H1 (cell line): ENCODE data around the gene CFAP61. TPM values are rescaled to one million over a fixed set of nuclear protein-coding genes. Genes with fewer than 3 reads are reported as not detected.

Experiments
- CTCF ChIA-PET: fragments of 300-600 bp; sonication (Branson Sonifier 250); formaldehyde crosslinking; loops from one replicate; lab custom pipeline; 2021; ENCODE audit not compliant: partially characterized antibody; lab: Charles Lee
- POLR2A ChIA-PET: fragments of 300-600 bp; sonication (Branson Sonifier 250); formaldehyde crosslinking; loops from one replicate; lab custom pipeline; 2021; ENCODE audit warnings: inconsistent platforms; ENCODE audit not compliant: partially characterized antibody; lab: Charles Lee
- DNase-seq, 2 experiments: peaks; one replicate each; pipeline versions ENCODE4 v3.0.0 to v3.0.0-alpha.2; 2010 to 2022; ENCODE audit warnings: low spot score in 2 of 2, low read depth in 1 of 2, mixed read lengths in 1 of 2
- FAIRE-seq: peaks from 2 replicates; lab custom pipeline; 2011; peaks lifted over from hg19 to GRCh38; lab: Jason Lieb, UNC
- H2AFZ ChIP-seq: 2 replicates; pipeline ENCODE4 v1.8.1; 2012; ENCODE audit warnings: low read length, inconsistent platforms
- H2AK5ac ChIP-seq: 2 replicates; pipeline ENCODE4 v1.6.1; 2013; ENCODE audit warnings: low read depth, low read length
- H2BK120ac ChIP-seq: replicated peaks from 2 replicates; pipeline ENCODE3; 2013; ENCODE audit warnings: low read depth, low read length, inconsistent platforms
- H2BK12ac ChIP-seq: 2 replicates; pipeline ENCODE4 v1.6.1; 2013; ENCODE audit warnings: low read depth, low read length
- H2BK15ac ChIP-seq: 2 replicates; pipeline ENCODE4 v1.6.1; 2013; ENCODE audit warnings: low read length
- H2BK20ac ChIP-seq: 2 replicates; pipeline ENCODE4 v1.6.1; 2013; ENCODE audit warnings: low read length
- H2BK5ac ChIP-seq: 2 replicates; pipeline ENCODE4 v1.6.1; 2013; ENCODE audit warnings: low read depth, low read length
- H3K14ac ChIP-seq: 2 replicates; pipeline ENCODE4 v1.6.1; 2013; ENCODE audit warnings: inconsistent platforms; ENCODE audit not compliant: insufficient read length
- H3K18ac ChIP-seq: 2 replicates; pipeline ENCODE4 v1.6.1; 2013; ENCODE audit warnings: low read length; ENCODE audit errors: extremely low read depth
- H3K23ac ChIP-seq: 2 replicates; pipeline ENCODE4 v1.6.1; 2013; ENCODE audit warnings: inconsistent platforms; ENCODE audit not compliant: insufficient read length
- H3K23me2 ChIP-seq: 2 replicates; pipeline ENCODE4 v1.6.1; 2013; ENCODE audit warnings: low read depth, low read length
- H3K27ac ChIP-seq: 2 replicates; pipeline ENCODE4 v1.6.1; 2011; ENCODE audit warnings: low read depth, low read length, inconsistent platforms
- H3K27me3 ChIP-seq, 4 experiments: replicated peaks in 1 of 4; 1 replicate in 1 of 4; 2 replicates in 3 of 4; pipeline versions ENCODE4 v1.6.1 to v1.8.1; 2011 to 2013; ENCODE audit warnings: low read length in 3 of 4, mild to moderate bottlenecking in 3 of 4, inconsistent platforms in 2 of 4, mixed read lengths in 2 of 4, moderate library complexity in 1 of 4; ENCODE audit not compliant: control insufficient read depth in 3 of 4, insufficient read depth in 3 of 4; ENCODE audit errors: extremely low read depth in 1 of 4
- H3K36me3 ChIP-seq, 4 experiments: 2 replicates each; pipeline versions ENCODE4 v1.6.1 to v1.8.1; 2011 to 2013; ENCODE audit warnings: mild to moderate bottlenecking in 4 of 4, low read length in 3 of 4, moderate library complexity in 2 of 4, control low read depth in 1 of 4, inconsistent platforms in 1 of 4; ENCODE audit not compliant: insufficient read depth in 4 of 4, control insufficient read depth in 2 of 4
- H3K4ac ChIP-seq: replicated peaks from 2 replicates; pipeline ENCODE3; 2013; ENCODE audit warnings: low read length, low read depth, mixed read lengths, inconsistent platforms; ENCODE audit not compliant: insufficient read length
- H3K4me1 ChIP-seq, 4 experiments: replicated peaks in 1 of 4; 1 replicate in 1 of 4; 2 replicates in 3 of 4; pipeline versions ENCODE4 v1.6.1 to v1.8.1; 2011 to 2013; ENCODE audit warnings: low read length in 3 of 4, inconsistent platforms in 2 of 4, mixed read lengths in 1 of 4; ENCODE audit not compliant: insufficient read depth in 4 of 4, control insufficient read depth in 3 of 4
- H3K4me2 ChIP-seq, 2 experiments: 2 replicates each; pipeline versions ENCODE4 v1.6.1 to v1.8.1; 2011 to 2013; ENCODE audit warnings: low read depth in 2 of 2, low read length in 2 of 2, control low read depth in 1 of 2, inconsistent platforms in 1 of 2, mild to moderate bottlenecking in 1 of 2; ENCODE audit not compliant: insufficient read depth in 1 of 2
- H3K4me3 ChIP-seq, 4 experiments: fragments of 200-600, 300-600 bp in 1 of 4; sonication (generic), shearing (Covaris generic), sonication (Bioruptor Twin) in 1 of 4; 2 replicates each; pipeline versions ENCODE4 v1.5.1 to v1.8.1; 2011 to 2016; ENCODE audit warnings: low read length in 4 of 4, low read depth in 3 of 4, control low read depth in 2 of 4, inconsistent platforms in 2 of 4, mild to moderate bottlenecking in 2 of 4, mixed read lengths in 1 of 4, moderate library complexity in 1 of 4; ENCODE audit not compliant: insufficient read depth in 2 of 4; ENCODE audit errors: extremely low read depth in 1 of 4
- H3K56ac ChIP-seq: replicated peaks from 2 replicates; pipeline ENCODE3; 2013; ENCODE audit warnings: low read depth, mild to moderate bottlenecking, mixed read lengths, low read length, inconsistent platforms; ENCODE audit not compliant: insufficient read length
- H3K79me1 ChIP-seq: 2 replicates; pipeline ENCODE4 v1.6.1; 2013; ENCODE audit warnings: low read depth, low read length, control low read depth
- H3K79me2 ChIP-seq, 2 experiments: 2 replicates each; pipeline versions ENCODE4 v1.6.1 to v1.8.1; 2012 to 2013; ENCODE audit warnings: low read length in 2 of 2, mild to moderate bottlenecking in 2 of 2, inconsistent platforms in 1 of 2; ENCODE audit not compliant: insufficient read depth in 2 of 2, control insufficient read depth in 1 of 2
- H3K9ac ChIP-seq, 4 experiments: replicated peaks in 1 of 4; 1 replicate in 1 of 4; 2 replicates in 3 of 4; pipeline versions ENCODE4 v1.6.1 to v1.8.1; 2011 to 2013; ENCODE audit warnings: low read depth in 3 of 4, low read length in 3 of 4, control low read depth in 2 of 4, mild to moderate bottlenecking in 2 of 4, moderate library complexity in 2 of 4, inconsistent platforms in 1 of 4; ENCODE audit errors: extremely low read depth in 1 of 4
- H3K9me3 ChIP-seq, 2 experiments: 2 replicates each; pipeline versions ENCODE4 v1.6.1 to v1.8.1; 2012 to 2013; ENCODE audit warnings: mild to moderate bottlenecking in 2 of 2, moderate library complexity in 2 of 2, control low read depth in 1 of 2, inconsistent platforms in 1 of 2, low read depth in 1 of 2, low read length in 1 of 2, mixed read lengths in 1 of 2; ENCODE audit not compliant: insufficient read depth in 2 of 2
- H4K20me1 ChIP-seq, 2 experiments: replicated peaks in 1 of 2; 2 replicates each; pipeline versions ENCODE3 to v1.8.1; 2011 to 2013; ENCODE audit warnings: inconsistent platforms in 2 of 2, low read length in 2 of 2, mild to moderate bottlenecking in 1 of 2; ENCODE audit not compliant: insufficient read depth in 2 of 2, control insufficient read depth in 1 of 2
- H4K5ac ChIP-seq: 2 replicates; pipeline ENCODE4 v1.6.1; 2013; ENCODE audit warnings: low read length, low read depth, mixed read lengths, inconsistent platforms; ENCODE audit not compliant: insufficient read length
- H4K8ac ChIP-seq: 2 replicates; pipeline ENCODE4 v1.8.0; 2013; ENCODE audit warnings: mild to moderate bottlenecking, moderate library complexity, low read length, inconsistent platforms; ENCODE audit not compliant: insufficient read depth; ENCODE audit errors: extremely low read depth
- H4K91ac ChIP-seq: replicated peaks from 2 replicates; pipeline ENCODE3; 2013; ENCODE audit warnings: low read length, mixed read lengths, inconsistent platforms; ENCODE audit not compliant: insufficient read length
- CREB1 ChIP-seq: IDR thresholded peaks from 2 replicates; pipeline ENCODE4 v1.6.1; 2012; ENCODE audit warnings: inconsistent platforms
- CTCF ChIP-seq, 3 experiments: IDR thresholded peaks; 1 replicate in 2 of 3; 2 replicates in 1 of 3; pipeline versions ENCODE4 v1.5.1 to v1.6.1; 2011; ENCODE audit warnings: low read length in 3 of 3, mild to moderate bottlenecking in 3 of 3, inconsistent platforms in 2 of 3, low read depth in 1 of 3, moderate library complexity in 1 of 3; ENCODE audit not compliant: insufficient read depth in 1 of 3; ENCODE audit errors: control extremely low read depth in 1 of 3
- HDAC2 ChIP-seq, 2 experiments: fragments of 300-600 bp in 1 of 2; sonication (generic) in 1 of 2; IDR thresholded peaks; 2 replicates each; pipeline ENCODE4 v1.6.1; 2011 to 2012; ENCODE audit warnings: low read depth in 2 of 2, low read length in 2 of 2, mild to moderate bottlenecking in 2 of 2, moderate library complexity in 2 of 2, borderline replicate concordance in 1 of 2, inconsistent platforms in 1 of 2
- KDM4A ChIP-seq: IDR thresholded peaks from one replicate; pipeline ENCODE4 v1.7.1; 2012; ENCODE audit warnings: low read depth, mild to moderate bottlenecking, moderate library complexity, low read length, inconsistent platforms; ENCODE audit not compliant: severe bottlenecking
- RFX5 ChIP-seq: IDR thresholded peaks from 2 replicates; pipeline ENCODE4 v1.6.1; 2011; ENCODE audit warnings: low read depth, low read length, improper control_type of control experiment, borderline replicate concordance
- WGBS, 2 experiments: shearing (Covaris generic) in 1 of 2; methylation state at CpG; one replicate each; pipeline versions ENCODE4 v1.1.6 to v1.1.7; 2013 to 2015; ENCODE audit warnings: low lambda C conversion rate in 2 of 2, mixed read lengths in 2 of 2, inconsistent platforms in 1 of 2, low coverage in 1 of 2, missing lambda C conversion rate in 1 of 2; ENCODE audit not compliant: insufficient replicate concordance in 2 of 2, insufficient coverage in 1 of 2, insufficient read length in 1 of 2; ENCODE audit errors: extremely low coverage in 1 of 2, missing lambda C conversion rate in 1 of 2; 5-methylcytosine and 5-hydroxymethylcytosine counted together
- polyA plus RNA-seq, 7 experiments: library from polyadenylated mRNA; depleted of rRNA in 3 of 7; stranded (reverse) in 5 of 7; unstranded in 2 of 7; fragments of >200 nt in 5 of 7; fragments of 200-250 nt in 2 of 7; gene quantifications; 1 replicate in 5 of 7; 2 replicates in 1 of 7; 4 replicates in 1 of 7; pipeline versions ENCODE4 v1.2.1 to v1.2.3, GENCODE V29; 2011 to 2013; ENCODE audit warnings: missing spikeins in 2 of 7, mixed read lengths in 2 of 7
- total RNA-seq: library from RNA; stranded (reverse); fragmentation: NEBNext Ultra II Directional; extraction: Animal tissue kit (Norgen Biotek cat#: 25700); gene quantifications from 2 replicates; pipeline ENCODE4 v1.2.1, GENCODE V29; 2021

Gene CFAP61
- total and polyA plus RNA-seq, 2 of the 8 experiments (the other 6 are each of a cell fraction or from before 2014, with no cell fraction given), result 0.29 to 0.61 TPM

DNA sequence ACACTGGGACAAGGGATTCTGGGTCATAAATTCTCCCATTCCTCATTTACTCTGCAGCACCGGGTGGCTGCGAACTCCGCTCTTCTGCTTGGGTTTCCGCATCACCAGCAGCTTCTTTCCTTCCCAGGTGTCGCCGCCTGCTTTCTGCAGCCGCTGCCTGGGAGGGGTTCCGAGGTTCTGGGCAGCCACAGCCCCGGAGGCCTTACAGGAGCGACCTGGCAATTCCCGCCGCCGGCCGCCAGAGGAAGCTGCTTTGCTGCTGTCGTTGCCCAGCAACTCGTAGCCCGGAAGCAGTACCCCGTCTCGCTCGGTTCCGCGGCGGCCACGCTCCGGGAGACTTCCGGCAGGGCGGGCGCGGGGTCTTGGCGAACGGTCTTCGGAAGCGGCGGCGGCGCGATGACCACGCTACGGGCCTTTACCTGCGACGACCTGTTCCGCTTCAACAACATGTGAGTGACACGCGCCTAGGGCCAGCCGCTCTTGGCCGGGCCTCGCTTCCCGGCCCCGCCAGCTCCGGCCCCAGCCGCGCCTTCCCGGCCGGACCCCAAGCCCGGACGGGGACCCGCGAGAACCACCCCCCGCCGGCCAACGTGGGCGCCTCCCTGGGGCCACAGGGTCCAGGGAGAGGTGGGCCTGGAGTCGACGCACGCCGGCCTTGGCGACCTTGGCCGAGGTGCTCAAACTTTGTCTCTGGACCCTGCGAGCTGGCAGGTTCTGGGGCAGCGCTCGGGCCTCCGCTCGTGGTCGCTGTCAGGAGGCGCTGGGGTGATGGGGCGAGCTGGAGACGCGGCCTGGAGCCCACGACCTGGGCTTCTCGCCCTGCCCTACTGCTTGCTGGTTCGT lies 35.1 kb upstream of the CFAP61 start, which contains the start of gene NAA20:
TSS of gene NAA20 (plus strand) at position 362 of the 843 bp plus-strand sequence. CDS start at position 397, 35 bp downstream.
- H3K36me3 ChIP-seq, result no peaks in the 10 kb centered on the region
- H3K23me2 ChIP-seq, result no peaks in the 10 kb centered on the region; the same call in 1 of the 2 replicates
- POLR2A ChIA-PET, result interaction anchor here (0.7 to 3.7 kb wide), 4 partner anchors 9 to 1406 kb away, joined by 3 to 14 read pairs (median 3); no protein-coding TSS in a partner anchor
- FAIRE-seq, result no peak
- H4K5ac ChIP-seq, result no peak within 1 kb of the TSS
- H2BK15ac ChIP-seq, result no peak within 1 kb of the TSS
- H3K79me1 ChIP-seq, result peaks cover 29% of the 10 kb centered on the region
- H2BK20ac ChIP-seq, result no peak within 1 kb of the TSS
- no peaks in the 10 kb centered on the region for H3K9me3 ChIP-seq
- no peak within 1 kb of the TSS for H2BK120ac ChIP-seq
- H4K20me1 ChIP-seq, result peaks cover 0 to 6% of the 10 kb centered on the region in 2 experiments
- peak within 1 kb of the TSS; percentile 70 to 94 (median 76) for H3K4me3 ChIP-seq
- no peak within 1 kb of the TSS for H4K8ac ChIP-seq
- no peak within 1 kb of the TSS for H3K18ac ChIP-seq
- H2AFZ ChIP-seq, result peak within 1 kb of the TSS; percentile 80; the same call in 1 of the 2 replicates
- H2BK12ac ChIP-seq, result no peak within 1 kb of the TSS
- no peak within 1 kb of the TSS for H3K56ac ChIP-seq
- H3K79me2 ChIP-seq, result peaks cover 13 to 47% of the 10 kb centered on the region in 2 experiments
- CTCF ChIA-PET, result interaction anchor here (0.6 to 1.9 kb wide), 9 partner anchors 11 to 242 kb away, joined by 3 to 5 read pairs (median 3); no protein-coding TSS in a partner anchor
- no peak within 1 kb of the TSS for H3K14ac ChIP-seq
- DNase-seq, result peak; percentile 89 to 94
- peak within 1 kb of the TSS; percentile 51 to 84 (median 77) for H3K9ac ChIP-seq
- peak within 1 kb of the TSS; percentile 92 to 94 for H3K4me2 ChIP-seq
- 0 out of 2 replicates have a peak within 1 kb of the TSS, but pooled peaks have one; percentile 53 for H3K27ac ChIP-seq
- WGBS, 2 experiments, result 2% methylated on average over 80 of the region's 81 CpGs; no CpG with 5 or more reads in 1 of the 2 experiments
- 0 out of 2 replicates have a peak within 1 kb of the TSS, but pooled peaks have one; percentile 24 for H2AK5ac ChIP-seq
- H2BK5ac ChIP-seq, result no peak within 1 kb of the TSS
- H3K4me1 ChIP-seq, result peaks cover 0 to 7% (median 2%) of the 10 kb centered on the region in 4 experiments; a peak in 3 of 7 replicates
- no peaks in the 10 kb centered on the region for H3K27me3 ChIP-seq
- H4K91ac ChIP-seq, result no peak within 1 kb of the TSS
- H3K23ac ChIP-seq, result no peak within 1 kb of the TSS
- H3K4ac ChIP-seq, result peak within 1 kb of the TSS; percentile 6
- peak; percentile 66; the same call in 1 of the 2 replicates for TF ChIP-seq CREB1
- peak; percentile 63 to 74 (median 65) for TF ChIP-seq CTCF (IDR thresholded peaks at IDR 0.05; ENCODE audit: control extremely low read depth in 1 of 3, insufficient read depth in 1 of 3, low read depth in 1 of 3, low read length in 3 of 3)
- no peak for TF ChIP-seq RFX5
- TF ChIP-seq KDM4A, result peak; percentile 89
- TF ChIP-seq HDAC2 (IDR thresholded peaks at IDR 0.05; ENCODE audit: borderline replicate concordance in 1 of 2, low read depth in 2 of 2, low read length in 2 of 2), result 0 out of 4 replicates have a peak, but pooled peaks of 1 of the 2 experiments have one; percentile 53
